K562 (cell line): ENCODE data around the gene SPRING1. TPM values are rescaled to one million over a fixed set of nuclear protein-coding genes. Genes with fewer than 3 reads are reported as not detected.

Experiments used
- BDP1 ChIP-seq: IDR thresholded peaks from 3 replicates; pipeline ENCODE4 v1.6.1; 2011; ENCODE audit not compliant: insufficient read length, insufficient read depth
- E2F3 ChIP-seq: fragments of 250-450 bp; sonication (Bioruptor Pico); IDR thresholded peaks from 2 replicates; pipeline ENCODE4 v1.4.0; 2020; ENCODE audit warnings: mild to moderate bottlenecking
- FOXP1 ChIP-seq: sonication (generic); formaldehyde crosslinking; IDR thresholded peaks from 2 replicates; pipeline ENCODE4 v1.8.0; 2022; ENCODE audit warnings: mild to moderate bottlenecking, missing genetic modification reagents
- JUND ChIP-seq, 2 experiments: IDR thresholded peaks; 2 replicates in 1 of 2; 3 replicates in 1 of 2; pipeline ENCODE4 v1.6.1; 2011; ENCODE audit warnings: borderline replicate concordance in 2 of 2, low read depth in 2 of 2, low read length in 2 of 2, improper control_type of control experiment in 1 of 2, missing biosample characterization in 1 of 2, missing genetic modification characterization in 1 of 2, missing genetic modification reagents in 1 of 2
- MBD2 ChIP-seq: sonication (generic); IDR thresholded peaks from 2 replicates; pipeline ENCODE4 v1.6.1; 2016; ENCODE audit warnings: low read depth, borderline replicate concordance
- MTF1 ChIP-seq: fragments of 250-450 bp; sonication (Bioruptor Pico); IDR thresholded peaks from 2 replicates; pipeline ENCODE4 v1.9.0; 2021; ENCODE audit warnings: moderate library complexity, mild to moderate bottlenecking, inconsistent platforms, borderline replicate concordance
- NFIX ChIP-seq: fragments of 250-450 bp; sonication (Bioruptor Pico); IDR thresholded peaks from 2 replicates; pipeline ENCODE4 v1.4.0; 2020; ENCODE audit warnings: low read depth, mild to moderate bottlenecking, moderate library complexity
- POLR3G ChIP-seq: IDR thresholded peaks from 2 replicates; pipeline ENCODE4 v1.6.1; 2011; ENCODE audit not compliant: insufficient read length, insufficient replicate concordance; ENCODE audit errors: extremely low read depth
- RB1 ChIP-seq: fragments of 450-650 bp; IDR thresholded peaks from 2 replicates; pipeline ENCODE4 v1.6.1; 2017; ENCODE audit warnings: low read depth, mild to moderate bottlenecking
- TAF1 ChIP-seq: IDR thresholded peaks from 2 replicates; pipeline ENCODE4 v1.6.1; 2011; ENCODE audit warnings: mild to moderate bottlenecking, low read length, moderate library complexity; ENCODE audit not compliant: insufficient read depth, control insufficient read depth, severe bottlenecking; ENCODE audit errors: extremely low read depth
- ZFX ChIP-seq: sonication (generic); formaldehyde crosslinking; IDR thresholded peaks from 2 replicates; pipeline ENCODE4 v1.8.0; 2022; ENCODE audit warnings: mild to moderate bottlenecking, missing genetic modification reagents, moderate library complexity
- ZNF184 ChIP-seq: sonication (generic); formaldehyde crosslinking; IDR thresholded peaks from 2 replicates; pipeline ENCODE4 v1.5.0; 2020; ENCODE audit warnings: missing genetic modification reagents
- ZNF408 ChIP-seq: fragments of 250-450 bp; sonication (Bioruptor Pico); IDR thresholded peaks from 2 replicates; pipeline ENCODE4 v1.4.0; 2020; ENCODE audit warnings: low read depth, mild to moderate bottlenecking, moderate library complexity
- ZNF76 ChIP-seq: fragments of 250-450 bp; sonication (Bioruptor Pico); IDR thresholded peaks from 2 replicates; pipeline ENCODE4 v1.4.0; 2020; ENCODE audit warnings: mild to moderate bottlenecking, moderate library complexity, borderline replicate concordance
- polyA plus RNA-seq, 8 experiments: library from polyadenylated mRNA; depleted of rRNA in 4 of 8; stranded (reverse) in 5 of 8; unstranded in 3 of 8; fragments of >200 nt; fragmentation: Nextera tagmentation in 2 of 8; fragmentation: Illumina TruSeq in 1 of 8; extraction: Ambion mirVana in 2 of 8; extraction: Trizol in 1 of 8; gene quantifications; 2 replicates each; pipeline versions ENCODE4 v1.2.1 to v1.2.3, GENCODE V29; 2011 to 2014; ENCODE audit warnings: inconsistent platforms in 1 of 8, missing spikeins in 1 of 8
- total RNA-seq, 7 experiments: library from RNA; depleted of rRNA in 6 of 7; stranded (reverse); fragments of >200 nt in 6 of 7; fragmentation: Illumina TruSeq in 2 of 7; extraction: Trizol in 2 of 7; gene quantifications; 2 replicates each; pipeline versions ENCODE4 v1.2.1 to v1.2.3, GENCODE V29; 2011 to 2021; ENCODE audit warnings: low replicate concordance in 1 of 7
- TF ChIP-seq, protein P1 (sequence below): fragments of 250-450 bp; sonication (Bioruptor Pico); IDR thresholded peaks from 2 replicates; pipeline ENCODE4 v1.4.0; 2020; ENCODE audit warnings: mild to moderate bottlenecking, moderate library complexity
- TF ChIP-seq, protein P2 (sequence below), 2 experiments: fragments of 450-650 bp; IDR thresholded peaks; 2 replicates each; pipeline ENCODE4 v1.6.1; 2016
- TF ChIP-seq, protein P3 (sequence below): fragments of 450-650 bp; IDR thresholded peaks from 2 replicates; pipeline ENCODE4 v1.6.1; 2017; ENCODE audit warnings: mild to moderate bottlenecking, moderate library complexity
- TF ChIP-seq, protein P4 (sequence below): fragments of 450-650 bp; IDR thresholded peaks from 2 replicates; pipeline ENCODE4 v1.6.1; 2014; ENCODE audit warnings: low read depth, mild to moderate bottlenecking, moderate library complexity, borderline replicate concordance

Gene SPRING1
- total and polyA plus RNA-seq, 9 of the 15 experiments (the other 6 are each of a cell fraction or from before 2014, with no cell fraction given), result 1.1 to 20.0 (median 8.0) TPM

DNA sequence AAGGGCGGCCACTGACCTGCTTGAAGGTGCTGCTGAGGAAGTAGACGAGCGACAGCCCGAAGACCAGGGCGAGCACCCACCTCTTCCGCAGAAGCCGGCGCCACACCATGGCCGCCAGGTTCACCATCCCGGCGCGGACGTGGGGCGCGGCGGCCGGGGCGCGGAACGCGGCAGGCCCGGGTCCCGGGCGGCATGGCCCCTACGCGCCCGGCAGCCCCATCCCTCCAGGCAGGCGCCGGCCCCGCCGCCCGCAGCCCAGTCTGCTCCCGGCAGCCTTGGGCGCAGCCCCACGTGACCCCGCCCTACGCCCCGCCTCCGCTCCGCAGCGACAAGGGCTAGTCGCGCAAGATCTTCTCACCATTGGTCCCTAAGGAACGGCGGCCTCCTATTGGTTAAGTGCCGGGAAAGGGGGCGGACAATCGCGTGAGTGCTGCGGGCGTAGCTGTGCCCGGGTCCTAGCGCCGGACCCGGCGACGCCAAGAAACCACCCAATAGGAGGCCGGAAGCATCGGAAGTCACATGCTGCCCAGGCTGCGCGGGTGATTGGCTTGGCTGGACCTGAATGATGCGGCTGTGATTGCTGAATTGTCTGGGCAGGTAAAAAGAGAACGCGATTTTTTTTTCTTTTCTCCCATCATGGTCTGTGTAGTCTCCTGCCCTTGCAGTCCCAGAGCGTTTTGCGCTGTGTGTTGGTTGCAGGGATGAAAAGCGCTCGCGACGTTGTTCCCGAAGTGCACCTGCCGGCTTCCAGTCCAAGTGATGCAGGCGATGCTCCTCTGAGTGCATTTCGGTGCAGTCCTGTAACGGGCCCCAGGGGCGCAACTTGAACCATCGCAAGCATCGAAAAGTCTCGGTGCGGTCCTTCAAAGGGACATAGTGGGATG lies at the start of gene SPRING1, which contains the start of gene RNFT2 (continued):
- TF ChIP-seq, protein P1, sequence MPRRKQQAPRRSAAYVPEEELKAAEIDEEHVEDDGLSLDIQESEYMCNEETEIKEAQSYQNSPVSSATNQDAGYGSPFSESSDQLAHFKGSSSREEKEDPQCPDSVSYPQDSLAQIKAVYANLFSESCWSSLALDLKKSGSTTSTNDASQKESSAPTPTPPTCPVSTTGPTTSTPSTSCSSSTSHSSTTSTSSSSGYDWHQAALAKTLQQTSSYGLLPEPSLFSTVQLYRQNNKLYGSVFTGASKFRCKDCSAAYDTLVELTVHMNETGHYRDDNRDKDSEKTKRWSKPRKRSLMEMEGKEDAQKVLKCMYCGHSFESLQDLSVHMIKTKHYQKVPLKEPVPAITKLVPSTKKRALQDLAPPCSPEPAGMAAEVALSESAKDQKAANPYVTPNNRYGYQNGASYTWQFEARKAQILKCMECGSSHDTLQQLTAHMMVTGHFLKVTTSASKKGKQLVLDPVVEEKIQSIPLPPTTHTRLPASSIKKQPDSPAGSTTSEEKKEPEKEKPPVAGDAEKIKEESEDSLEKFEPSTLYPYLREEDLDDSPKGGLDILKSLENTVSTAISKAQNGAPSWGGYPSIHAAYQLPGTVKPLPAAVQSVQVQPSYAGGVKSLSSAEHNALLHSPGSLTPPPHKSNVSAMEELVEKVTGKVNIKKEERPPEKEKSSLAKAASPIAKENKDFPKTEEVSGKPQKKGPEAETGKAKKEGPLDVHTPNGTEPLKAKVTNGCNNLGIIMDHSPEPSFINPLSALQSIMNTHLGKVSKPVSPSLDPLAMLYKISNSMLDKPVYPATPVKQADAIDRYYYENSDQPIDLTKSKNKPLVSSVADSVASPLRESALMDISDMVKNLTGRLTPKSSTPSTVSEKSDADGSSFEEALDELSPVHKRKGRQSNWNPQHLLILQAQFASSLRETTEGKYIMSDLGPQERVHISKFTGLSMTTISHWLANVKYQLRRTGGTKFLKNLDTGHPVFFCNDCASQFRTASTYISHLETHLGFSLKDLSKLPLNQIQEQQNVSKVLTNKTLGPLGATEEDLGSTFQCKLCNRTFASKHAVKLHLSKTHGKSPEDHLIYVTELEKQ (CRISPR knock-in tag), result no peak
- TF ChIP-seq TAF1, result peak; percentile 58
- TF ChIP-seq ZNF184 (CRISPR knock-in tag), result no peak
- TF ChIP-seq ZNF408 (CRISPR knock-in tag), result no peak
- TF ChIP-seq, protein P2, sequence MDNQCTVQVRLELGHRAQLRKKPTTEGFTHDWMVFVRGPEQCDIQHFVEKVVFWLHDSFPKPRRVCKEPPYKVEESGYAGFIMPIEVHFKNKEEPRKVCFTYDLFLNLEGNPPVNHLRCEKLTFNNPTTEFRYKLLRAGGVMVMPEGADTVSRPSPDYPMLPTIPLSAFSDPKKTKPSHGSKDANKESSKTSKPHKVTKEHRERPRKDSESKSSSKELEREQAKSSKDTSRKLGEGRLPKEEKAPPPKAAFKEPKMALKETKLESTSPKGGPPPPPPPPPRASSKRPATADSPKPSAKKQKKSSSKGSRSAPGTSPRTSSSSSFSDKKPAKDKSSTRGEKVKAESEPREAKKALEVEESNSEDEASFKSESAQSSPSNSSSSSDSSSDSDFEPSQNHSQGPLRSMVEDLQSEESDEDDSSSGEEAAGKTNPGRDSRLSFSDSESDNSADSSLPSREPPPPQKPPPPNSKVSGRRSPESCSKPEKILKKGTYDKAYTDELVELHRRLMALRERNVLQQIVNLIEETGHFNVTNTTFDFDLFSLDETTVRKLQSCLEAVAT (IDR thresholded peaks at IDR 0.05), result peak; percentile 54 to 96; a peak in 3 of 4 replicates
- peak; percentile 94 for TF ChIP-seq MBD2
- TF ChIP-seq BDP1, result no peak
- TF ChIP-seq NFIX (CRISPR knock-in tag), result no peak
- TF ChIP-seq, protein P3, sequence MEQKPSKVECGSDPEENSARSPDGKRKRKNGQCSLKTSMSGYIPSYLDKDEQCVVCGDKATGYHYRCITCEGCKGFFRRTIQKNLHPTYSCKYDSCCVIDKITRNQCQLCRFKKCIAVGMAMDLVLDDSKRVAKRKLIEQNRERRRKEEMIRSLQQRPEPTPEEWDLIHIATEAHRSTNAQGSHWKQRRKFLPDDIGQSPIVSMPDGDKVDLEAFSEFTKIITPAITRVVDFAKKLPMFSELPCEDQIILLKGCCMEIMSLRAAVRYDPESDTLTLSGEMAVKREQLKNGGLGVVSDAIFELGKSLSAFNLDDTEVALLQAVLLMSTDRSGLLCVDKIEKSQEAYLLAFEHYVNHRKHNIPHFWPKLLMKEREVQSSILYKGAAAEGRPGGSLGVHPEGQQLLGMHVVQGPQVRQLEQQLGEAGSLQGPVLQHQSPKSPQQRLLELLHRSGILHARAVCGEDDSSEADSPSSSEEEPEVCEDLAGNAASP, result no peak
- TF ChIP-seq JUND (IDR thresholded peaks at IDR 0.05; ENCODE audit: borderline replicate concordance, low read depth, low read length), result peak; percentile 64; the same call in 1 of the 2 replicates
- peak; percentile 59; the same call in 1 of the 3 replicates for TF ChIP-seq JUND (tag; IDR thresholded peaks at IDR 0.05; ENCODE audit: borderline replicate concordance, low read depth, low read length)
- no peak for TF ChIP-seq MTF1 (CRISPR knock-in tag)
- no peak for TF ChIP-seq E2F3 (CRISPR knock-in tag)
- TF ChIP-seq, protein P4, sequence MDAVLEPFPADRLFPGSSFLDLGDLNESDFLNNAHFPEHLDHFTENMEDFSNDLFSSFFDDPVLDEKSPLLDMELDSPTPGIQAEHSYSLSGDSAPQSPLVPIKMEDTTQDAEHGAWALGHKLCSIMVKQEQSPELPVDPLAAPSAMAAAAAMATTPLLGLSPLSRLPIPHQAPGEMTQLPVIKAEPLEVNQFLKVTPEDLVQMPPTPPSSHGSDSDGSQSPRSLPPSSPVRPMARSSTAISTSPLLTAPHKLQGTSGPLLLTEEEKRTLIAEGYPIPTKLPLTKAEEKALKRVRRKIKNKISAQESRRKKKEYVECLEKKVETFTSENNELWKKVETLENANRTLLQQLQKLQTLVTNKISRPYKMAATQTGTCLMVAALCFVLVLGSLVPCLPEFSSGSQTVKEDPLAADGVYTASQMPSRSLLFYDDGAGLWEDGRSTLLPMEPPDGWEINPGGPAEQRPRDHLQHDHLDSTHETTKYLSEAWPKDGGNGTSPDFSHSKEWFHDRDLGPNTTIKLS, result peak; percentile 47; the same call in 1 of the 2 replicates
- TF ChIP-seq RB1, result peak; percentile 58; the same call in 1 of the 2 replicates
- TF ChIP-seq POLR3G, result no peak
- no peak; the same call in 1 of the 2 replicates for TF ChIP-seq ZFX (CRISPR knock-in tag)
- TF ChIP-seq ZNF76 (CRISPR knock-in tag), result peak; percentile 18; the same call in 1 of the 2 replicates
- no peak for TF ChIP-seq FOXP1
